ENCODE measurements around the gene PPP2R3A.

DNA sequence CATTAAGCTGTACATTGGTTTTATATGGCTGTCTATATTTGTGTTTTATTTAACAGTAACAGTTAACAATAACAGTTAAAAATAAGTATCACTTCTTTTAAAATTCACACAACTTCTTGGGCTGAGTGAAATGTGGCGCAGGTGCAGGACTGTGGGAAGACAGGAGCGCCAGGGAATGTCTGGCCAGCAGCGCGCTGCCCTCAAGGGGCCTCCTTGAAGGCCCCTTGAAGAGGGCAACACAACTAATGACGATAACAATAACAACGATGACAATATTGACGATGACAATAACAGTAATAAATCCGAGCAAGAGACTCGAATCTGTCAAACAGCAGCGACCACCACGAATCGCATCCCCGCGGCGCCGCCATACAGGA lies 411 bp upstream of the PPP2R3A start:
- TF ChIP-seq EZH2phosphoT487 (IDR thresholded peaks at IDR 0.05; ENCODE audit: insufficient read depth, low read depth) (no peak), EZH2 (IDR thresholded peaks at IDR 0.05; ENCODE audit: insufficient read depth, poor library complexity, severe bottlenecking) (no peak)

Measured in GM23248 (cell line).